HCT116 (cell line): ENCODE measurements around the gene FGF14. TPM values are rescaled to one million over a fixed set of nuclear protein-coding genes. Genes with fewer than 3 reads are reported as not detected.

Experiments used
- ATAC-seq: fragments of 200-7000 bp; cut with Tn5 transposase; 2 replicates; pipeline ENCODE4 v1.9.1; 2020; ENCODE audit warnings: mild to moderate bottlenecking, moderate library complexity
- BruUV-seq: library from RNA; stranded (reverse); fragments of 400-500 nt; replicated peaks from 2 replicates; lab custom pipeline; 2021; lab: Mats Ljungman, UMichigan
- CTCF ChIA-PET: fragments of 300-600 bp; sonication (Branson Sonifier 250); formaldehyde crosslinking; loops from one replicate; lab custom pipeline; 2021; ENCODE audit warnings: antibody characterized with exemption; lab: Charles Lee
- POLR2A ChIA-PET: fragments of 300-600, 350-600 bp; sonication (Branson Sonifier 250); formaldehyde crosslinking; loops from one replicate; lab custom pipeline; 2021; ENCODE audit warnings: antibody characterized with exemption; lab: Charles Lee
- RAD21 ChIA-PET, 2 experiments: fragments of 300-600 bp; sonication (Branson Sonifier 250); formaldehyde crosslinking; loops; one replicate each; lab custom pipeline; 2023; ENCODE audit warnings: low total read pairs in 2 of 2; ENCODE audit not compliant: uncharacterized antibody in 2 of 2, unreplicated experiment in 2 of 2, low non-redundant PET in 1 of 2; lab: Charles Lee
- DNase-seq: peaks from one replicate; pipeline ENCODE4 v3.0.0-alpha.2; 2010; ENCODE audit warnings: low read depth, low spot score
- H2AFZ ChIP-seq: fragments of 200-600 bp; shearing (Covaris generic), sonication (generic); 2 replicates; pipeline ENCODE4 v1.6.1; 2017; ENCODE audit warnings: low read depth, mixed run types, mixed read lengths, antibody characterized with exemption, low read length; ENCODE audit not compliant: poor library complexity, severe bottlenecking
- H3K27ac ChIP-seq: 2 replicates; pipeline ENCODE4 v1.5.1; 2012; ENCODE audit warnings: low read depth, low read length
- H3K27me3 ChIP-seq: fragments of 200-600 bp; sonication (generic); 2 replicates; pipeline ENCODE4 v1.6.1; 2016; ENCODE audit warnings: mixed run types, low read length, mixed read lengths; ENCODE audit not compliant: insufficient read depth
- H3K36me3 ChIP-seq, 2 experiments: fragments of 200-500 bp in 1 of 2; fragments of 200-600 bp in 1 of 2; sonication (Bioruptor generic) in 1 of 2; sonication (generic) in 1 of 2; 2 replicates each; pipeline versions ENCODE4 v1.5.1 to v1.6.1; 2014 to 2016; ENCODE audit warnings: low read length in 2 of 2, inconsistent platforms in 1 of 2, mixed read lengths in 1 of 2, mixed run types in 1 of 2; ENCODE audit not compliant: insufficient read depth in 2 of 2, control insufficient read depth in 1 of 2
- H3K4me1 ChIP-seq, 2 experiments: fragments of 200-600 bp in 1 of 2; sonication (generic) in 1 of 2; 2 replicates each; pipeline versions ENCODE4 v1.5.1 to v1.6.1; 2012 to 2017; ENCODE audit warnings: low read length in 2 of 2, inconsistent platforms in 1 of 2, mild to moderate bottlenecking in 1 of 2, mixed read lengths in 1 of 2, mixed run types in 1 of 2, moderate library complexity in 1 of 2; ENCODE audit not compliant: insufficient read depth in 2 of 2, control insufficient read depth in 1 of 2
- H3K4me2 ChIP-seq: fragments of 200-600 bp; sonication (generic); 2 replicates; pipeline ENCODE4 v1.6.1; 2017; ENCODE audit warnings: mixed run types, low read length, mixed read lengths
- H3K4me3 ChIP-seq, 2 experiments: fragments of 200-600 bp in 1 of 2; sonication (generic) in 1 of 2; replicated peaks in 1 of 2; 2 replicates each; pipeline ENCODE4 v1.5.1; 2011 to 2016; ENCODE audit warnings: low read length in 2 of 2, control low read depth in 1 of 2, low read depth in 1 of 2, mild to moderate bottlenecking in 1 of 2, mixed read lengths in 1 of 2, mixed run types in 1 of 2
- H3K79me2 ChIP-seq: fragments of 200-600 bp; sonication (generic); 2 replicates; pipeline ENCODE4 v1.6.1; 2017; ENCODE audit warnings: mild to moderate bottlenecking, mixed run types, low read length, moderate library complexity, mixed read lengths; ENCODE audit not compliant: insufficient read depth
- H3K9ac ChIP-seq: fragments of 200-600 bp; sonication (generic); 2 replicates; pipeline ENCODE4 v1.6.1; 2016; ENCODE audit warnings: low read length, mixed read lengths
- H3K9me2 ChIP-seq: fragments of 200-600 bp; sonication (generic), shearing (Covaris generic); 2 replicates; pipeline ENCODE4 v1.6.1; 2017; ENCODE audit warnings: mixed run types, mild to moderate bottlenecking, moderate library complexity; ENCODE audit not compliant: insufficient read depth
- H3K9me3 ChIP-seq, 2 experiments: fragments of 200-500 bp in 1 of 2; fragments of 200-600 bp in 1 of 2; sonication (Bioruptor generic) in 1 of 2; sonication (generic) in 1 of 2; 2 replicates each; pipeline ENCODE4 v1.6.1; 2014 to 2017; ENCODE audit warnings: low read length in 2 of 2, mixed read lengths in 2 of 2, inconsistent platforms in 1 of 2, low read depth in 1 of 2, mild to moderate bottlenecking in 1 of 2, mixed run types in 1 of 2, moderate library complexity in 1 of 2; ENCODE audit not compliant: control insufficient read depth in 1 of 2, insufficient read depth in 1 of 2
- H4K20me1 ChIP-seq: fragments of 200-600 bp; sonication (generic), shearing (Covaris generic); 2 replicates; pipeline ENCODE4 v1.6.1; 2017; ENCODE audit warnings: mixed run types, mild to moderate bottlenecking, moderate library complexity; ENCODE audit not compliant: insufficient read depth
- CBX3 ChIP-seq: IDR thresholded peaks from 2 replicates; pipeline ENCODE4 v1.6.1; 2012; ENCODE audit warnings: low read depth
- CEBPB ChIP-seq: IDR thresholded peaks from 2 replicates; pipeline ENCODE4 v1.6.1; 2012; ENCODE audit warnings: low read depth
- CTCF ChIP-seq, 3 experiments: fragments of 200-600 bp in 1 of 3; sonication (generic) in 1 of 3; IDR thresholded peaks in 2 of 3; conservative IDR thresholded peaks in 1 of 3; 2 replicates each; pipeline ENCODE4 v1.5.1; 2012 to 2017; ENCODE audit warnings: low read depth in 2 of 3, low read length in 2 of 3, antibody characterized with exemption in 1 of 3, borderline replicate concordance in 1 of 3, control low read depth in 1 of 3, mild to moderate bottlenecking in 1 of 3, mixed read lengths in 1 of 3, mixed run types in 1 of 3, moderate library complexity in 1 of 3; ENCODE audit not compliant: insufficient read depth in 1 of 3
- ELF1 ChIP-seq: IDR thresholded peaks from 2 replicates; pipeline ENCODE4 v1.6.1; 2012; ENCODE audit warnings: low read depth, borderline replicate concordance
- EZH2 ChIP-seq: fragments of 200-600 bp; sonication (generic); IDR thresholded peaks from 2 replicates; pipeline ENCODE4 v1.6.1; 2017; ENCODE audit warnings: antibody characterized with exemption, mixed run types
- JUND ChIP-seq: IDR thresholded peaks from 2 replicates; pipeline ENCODE4 v1.6.1; 2012
- POLR2A ChIP-seq: IDR thresholded peaks from 2 replicates; pipeline ENCODE4 v1.7.0; 2011; ENCODE audit warnings: borderline replicate concordance; ENCODE audit not compliant: insufficient read depth, insufficient read length; ENCODE audit errors: extremely low read depth
- POLR2AphosphoS5 ChIP-seq: IDR thresholded peaks from 2 replicates; pipeline ENCODE4 v1.6.1; 2011; ENCODE audit warnings: mild to moderate bottlenecking, low read depth, low read length, moderate library complexity
- RAD21 ChIP-seq: IDR thresholded peaks from 2 replicates; pipeline ENCODE4 v1.6.1; 2012; ENCODE audit warnings: low read depth, mild to moderate bottlenecking
- SRF ChIP-seq: IDR thresholded peaks from 2 replicates; pipeline ENCODE4 v1.6.1; 2012; ENCODE audit warnings: low read depth
- TCF7L2 ChIP-seq: IDR thresholded peaks from 2 replicates; pipeline ENCODE4 v1.7.0; 2011; ENCODE audit warnings: borderline replicate concordance, inconsistent platforms; ENCODE audit not compliant: insufficient read depth, insufficient read length; ENCODE audit errors: extremely low read depth
- ZFX ChIP-seq: fragments of 450-650 bp; IDR thresholded peaks from 2 replicates; pipeline ENCODE4 v1.6.1; 2017
- ZNF274 ChIP-seq: fragments of 200-500 bp; sonication (Bioruptor generic); IDR thresholded peaks from 2 replicates; pipeline ENCODE4 v1.6.1; 2014; ENCODE audit warnings: mild to moderate bottlenecking, low read depth, low read length, inconsistent platforms
- intact Hi-C: fragments of 100-400 bp; cut with micrococcal nuclease; formaldehyde crosslinking; loops from 2 replicates; pipeline ENCODE4 v1.10.0; 2022
- total RNA-seq: library from RNA; stranded (reverse); gene quantifications from one replicate; pipeline ENCODE4 v1.2.1, GENCODE V29; 2021; ENCODE audit not compliant: unreplicated experiment
- TF ChIP-seq, protein P1 (sequence below): IDR thresholded peaks from 2 replicates; pipeline ENCODE4 v1.6.1; 2011; ENCODE audit warnings: mild to moderate bottlenecking, low read length, moderate library complexity; ENCODE audit not compliant: insufficient replicate concordance; ENCODE audit errors: extremely low read depth
- TF ChIP-seq, protein P2 (sequence below): IDR thresholded peaks from 2 replicates; pipeline ENCODE4 v1.6.1; 2012

FGF14 gene
- total RNA-seq, 1 experiment from 2014 or later: not detected

DNA sequence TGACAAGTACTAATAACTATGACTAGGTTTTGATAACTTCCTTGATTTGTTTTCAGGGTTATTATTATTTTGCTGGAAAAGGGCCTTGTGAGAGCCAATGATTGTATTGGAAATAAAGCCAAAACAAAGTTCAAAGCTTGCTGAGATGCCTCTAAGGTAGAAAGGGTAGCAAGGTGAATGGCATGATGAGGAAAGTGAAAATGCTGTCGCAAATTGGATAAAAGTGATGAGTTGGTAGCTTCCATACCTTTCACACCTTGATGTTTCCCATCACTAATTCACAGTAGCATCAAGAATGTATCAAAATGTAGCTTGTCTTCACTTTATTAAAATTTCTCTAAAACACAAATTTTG is 259.4 kb downstream of the FGF14 start:
- H2AFZ ChIP-seq: no peak overlapping the region
- H3K9me2 ChIP-seq: no peaks in the 10 kb centered on the region
- intact Hi-C loops: loop anchor here (5.0 kb wide), 1 partner anchor 415 kb away; no protein-coding TSS in a partner anchor
- no TSS peak for BruUV-seq
- H4K20me1 ChIP-seq: no peaks in the 10 kb centered on the region
- no peak overlapping the region for H3K4me2 ChIP-seq
- DNase-seq: no peak
- POLR2A ChIA-PET: no interaction called here
- no peaks in the 10 kb centered on the region for H3K9me3 ChIP-seq
- H3K27me3 ChIP-seq: no peaks in the 10 kb centered on the region
- no peak overlapping the region for H3K4me3 ChIP-seq
- no peak overlapping the region for H3K27ac ChIP-seq
- TF ChIP-seq ZFX: no peak
- TF ChIP-seq POLR2A: no peak
- TF ChIP-seq ZNF274: no peak
- TF ChIP-seq CTCF (IDR thresholded peaks at IDR 0.05 in 2 of 3, conservative IDR thresholded peaks at IDR 0.05 in 1 of 3; ENCODE audit: borderline replicate concordance in 1 of 3, insufficient read depth in 1 of 3, low read depth in 2 of 3, low read length in 2 of 3): no peak
- TF ChIP-seq, protein P1, sequence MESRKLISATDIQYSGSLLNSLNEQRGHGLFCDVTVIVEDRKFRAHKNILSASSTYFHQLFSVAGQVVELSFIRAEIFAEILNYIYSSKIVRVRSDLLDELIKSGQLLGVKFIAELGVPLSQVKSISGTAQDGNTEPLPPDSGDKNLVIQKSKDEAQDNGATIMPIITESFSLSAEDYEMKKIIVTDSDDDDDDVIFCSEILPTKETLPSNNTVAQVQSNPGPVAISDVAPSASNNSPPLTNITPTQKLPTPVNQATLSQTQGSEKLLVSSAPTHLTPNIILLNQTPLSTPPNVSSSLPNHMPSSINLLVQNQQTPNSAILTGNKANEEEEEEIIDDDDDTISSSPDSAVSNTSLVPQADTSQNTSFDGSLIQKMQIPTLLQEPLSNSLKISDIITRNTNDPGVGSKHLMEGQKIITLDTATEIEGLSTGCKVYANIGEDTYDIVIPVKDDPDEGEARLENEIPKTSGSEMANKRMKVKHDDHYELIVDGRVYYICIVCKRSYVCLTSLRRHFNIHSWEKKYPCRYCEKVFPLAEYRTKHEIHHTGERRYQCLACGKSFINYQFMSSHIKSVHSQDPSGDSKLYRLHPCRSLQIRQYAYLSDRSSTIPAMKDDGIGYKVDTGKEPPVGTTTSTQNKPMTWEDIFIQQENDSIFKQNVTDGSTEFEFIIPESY: no peak
- no peak for TF ChIP-seq TCF7L2
- no peak for TF ChIP-seq JUND
- no peak for TF ChIP-seq EZH2
- TF ChIP-seq POLR2AphosphoS5: no peak
- TF ChIP-seq, protein P2, sequence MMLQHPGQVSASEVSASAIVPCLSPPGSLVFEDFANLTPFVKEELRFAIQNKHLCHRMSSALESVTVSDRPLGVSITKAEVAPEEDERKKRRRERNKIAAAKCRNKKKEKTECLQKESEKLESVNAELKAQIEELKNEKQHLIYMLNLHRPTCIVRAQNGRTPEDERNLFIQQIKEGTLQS: no peak
- TF ChIP-seq SRF: no peak
- no peak for TF ChIP-seq ELF1
- no peak for TF ChIP-seq RAD21
- TF ChIP-seq CBX3: no peak
- TF ChIP-seq CEBPB: no peak
- no peaks in the 10 kb centered on the region for H3K36me3 ChIP-seq
- H3K4me1 ChIP-seq: no peaks in the 10 kb centered on the region
- no peaks in the 10 kb centered on the region for H3K79me2 ChIP-seq
- RAD21 ChIA-PET: no interaction called here
- H3K9ac ChIP-seq: no peak overlapping the region
- CTCF ChIA-PET: interaction anchor here (2.8 kb wide), 1 partner anchor 414 kb away, joined by 20 read pairs; no protein-coding TSS in a partner anchor
- no peak for ATAC-seq
